NB4 (cell line): Measurements from ENCODE around the gene ST8SIA2.

ENCODE experiments used
- DNase-seq: peaks from one replicate; pipeline ENCODE4 v3.0.0; 2010; ENCODE audit warnings: low read depth
- H3K4me3 ChIP-seq: one replicate; pipeline ENCODE4 v1.5.1; 2011; ENCODE audit warnings: mild to moderate bottlenecking, low read depth, low read length, moderate library complexity
- CTCF ChIP-seq: IDR thresholded peaks from one replicate; pipeline ENCODE4 v1.5.1; 2012; ENCODE audit warnings: low read depth, low read length
- MAX ChIP-seq: IDR thresholded peaks from 2 replicates; pipeline ENCODE4 v1.6.1; 2011; ENCODE audit warnings: low read depth, low read length
- MYC ChIP-seq: IDR thresholded peaks from 2 replicates; pipeline ENCODE4 v1.6.1; 2011; ENCODE audit warnings: low read depth, low read length
- POLR2A ChIP-seq: IDR thresholded peaks from 2 replicates; pipeline ENCODE4 v1.6.1; 2011; ENCODE audit warnings: mild to moderate bottlenecking; ENCODE audit not compliant: insufficient read length; ENCODE audit errors: extremely low read depth

Gene ST8SIA2

GRCh38 chr15:92416557-92416956 is 22.9 kb downstream of the ST8SIA2 start:
- H3K4me3 ChIP-seq, result no peak overlapping the region
- TF ChIP-seq MAX (no peak), CTCF (no peak), MYC (no peak), POLR2A (no peak)
- no peak for DNase-seq

- DNase-seq, result no peak
- H3K4me3 ChIP-seq, result no peak overlapping the region
- TF ChIP-seq CTCF (no peak), POLR2A (no peak), MAX (no peak), MYC (no peak)
These were observed 24.0 kb downstream of the ST8SIA2 start for GRCh38 chr15:92417716-92418115.

- no peak overlapping the region for H3K4me3 ChIP-seq
- no peak for DNase-seq
- TF ChIP-seq MYC (no peak), MAX (no peak), POLR2A (no peak), CTCF (no peak)
These were observed 25.2 kb downstream of the ST8SIA2 start for GRCh38 chr15:92418864-92419263.

- TF ChIP-seq CTCF (no peak), MAX (no peak), POLR2A (no peak), MYC (no peak)
- no peak for DNase-seq
- H3K4me3 ChIP-seq, result no peak overlapping the region
These were observed 28.3 kb downstream of the ST8SIA2 start for GRCh38 chr15:92421976-92422375.

- TF ChIP-seq CTCF (no peak), MYC (no peak), MAX (no peak), POLR2A (no peak)
- no peak for DNase-seq
- no peak overlapping the region for H3K4me3 ChIP-seq
These were observed 32.0 kb downstream of the ST8SIA2 start for GRCh38 chr15:92425578-92426225.
